Prostate gland (tissue), 2 donors: ENCODE measurements around the gene RALGPS1.

Experiments
- CTCF ChIP-seq, 4 experiments: fragments of 200-600 bp in 2 of 4; fragments of 450-650 bp in 2 of 4; sonication (generic) in 2 of 4; IDR thresholded peaks; 1 replicate in 3 of 4; 2 replicates in 1 of 4; pipeline ENCODE4 v1.5.1; 2016 to 2019; ENCODE audit warnings: antibody characterized with exemption in 4 of 4, mild to moderate bottlenecking in 2 of 4, moderate library complexity in 2 of 4
- POLR2A ChIP-seq: fragments of 450-650 bp; IDR thresholded peaks from one replicate; pipeline ENCODE4 v1.6.1; 2016; ENCODE audit warnings: antibody characterized with exemption, mild to moderate bottlenecking
- POLR2AphosphoS5 ChIP-seq: sonication (generic); formaldehyde crosslinking; IDR thresholded peaks from one replicate; pipeline ENCODE4 v1.6.1; 2017; ENCODE audit warnings: antibody characterized with exemption

- TF ChIP-seq POLR2A: no peak
- TF ChIP-seq CTCF (IDR thresholded peaks at IDR 0.05): no peak
- no peak for TF ChIP-seq POLR2AphosphoS5
These were observed 7.5 kb upstream of the RALGPS1 start for GRCh38 chr9:126907058-126907457.
